Tibial nerve (tissue), 3 donors: ENCODE data around the gene GPRC5D.
A peak's percentile ranks its signal among the peaks of the same experiment; 100 is the strongest.

Experiments
- CTCF ChIP-seq, 5 experiments: fragments of 200-600 bp in 3 of 5; fragments of 450-650 bp in 2 of 5; sonication (generic) in 3 of 5; IDR thresholded peaks; one replicate each; pipeline ENCODE4 v1.5.1; 2016 to 2019; ENCODE audit warnings: antibody characterized with exemption in 5 of 5, mild to moderate bottlenecking in 3 of 5, moderate library complexity in 2 of 5
- POLR2A ChIP-seq, 2 donors: fragments of 450-650 bp; IDR thresholded peaks; one replicate each; pipeline ENCODE4 v1.6.1; 2017; ENCODE audit warnings: antibody characterized with exemption in 2 of 2, mild to moderate bottlenecking in 2 of 2, moderate library complexity in 2 of 2

GRCh38 chr12:12985817-12986408, 33.9 kb upstream of the GPRC5D start:
- TF ChIP-seq CTCF (IDR thresholded peaks at IDR 0.05) (peak in 4 of 5 experiments; percentile 5 to 19 (median 12)), POLR2A (IDR thresholded peaks at IDR 0.05) (no peak)
